ENCODE data around the gene CCDC192. TPM values are rescaled to one million over a fixed set of nuclear protein-coding genes. Genes with fewer than 3 reads are reported as not detected.

The CCDC192 gene
- total and polyA plus RNA-seq, 2 donors: 0.09 to 0.11 TPM

DNA sequence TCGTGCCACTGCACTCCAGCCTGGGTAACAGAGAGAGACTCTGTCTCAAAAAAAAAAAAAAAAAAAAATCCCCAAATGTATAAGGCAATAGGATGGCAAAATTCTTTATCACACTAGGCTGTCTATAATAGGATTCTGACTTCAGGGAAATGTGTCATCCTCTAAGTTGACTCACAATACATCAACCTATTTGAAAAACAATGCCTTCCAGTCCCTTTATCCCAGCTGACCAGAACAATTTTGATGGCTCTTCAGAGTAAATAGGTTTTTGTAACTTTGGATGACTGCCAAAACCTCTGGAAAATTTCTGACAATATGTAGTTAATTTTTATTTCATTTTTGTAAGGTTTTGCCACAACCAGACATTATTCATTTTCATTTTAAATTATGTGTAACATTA lies 184.1 kb downstream of the CCDC192 start:
- Histone ChIP-seq H3K27me3 (ENCODE audit: control insufficient read depth in 2 of 2, insufficient read depth in 1 of 2, low read length in 1 of 2) (no peaks in the 10 kb centered on the region), H3K4me3 (ENCODE audit: low read length in 2 of 2) (no peak overlapping the region), H3K4me1 (ENCODE audit: control insufficient read depth in 2 of 2, insufficient read depth in 2 of 2, low read length in 2 of 2) (no peaks in the 10 kb centered on the region), H3K36me3 (ENCODE audit: control insufficient read depth in 2 of 2, insufficient read depth in 2 of 2, low read length in 1 of 2) (no peaks in the 10 kb centered on the region), H3K9me3 (ENCODE audit: control insufficient read depth in 2 of 2, insufficient read depth in 1 of 2, low read length in 1 of 2) (no peaks in the 10 kb centered on the region), H3K27ac (ENCODE audit: low read depth in 1 of 2, low read length in 1 of 2) (no peak overlapping the region)
- DNase-seq (ENCODE audit: low read depth in 6 of 9, low spot score in 9 of 9): no peak
- 92% methylated on average over 1 of the region's 1 CpG for WGBS

DNA sequence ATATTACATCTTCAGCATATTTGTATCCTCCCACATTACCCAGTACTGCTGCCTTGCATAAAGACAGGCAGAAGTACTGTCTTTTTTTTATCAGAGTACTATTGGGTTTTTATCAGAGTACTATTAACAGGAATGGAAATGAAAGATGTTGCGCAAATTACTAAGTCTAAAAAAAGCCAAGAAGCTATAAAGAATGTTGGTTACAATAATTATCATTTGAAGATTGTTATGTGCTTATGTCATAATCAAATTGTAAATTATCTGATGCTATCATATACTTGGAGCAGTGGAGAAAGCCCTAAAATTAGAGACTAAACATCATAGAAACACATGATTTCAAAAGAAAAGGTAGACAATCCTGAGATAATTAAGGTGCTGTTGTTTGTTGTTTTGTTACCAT lies 188.8 kb downstream of the CCDC192 start:
- H3K27me3 ChIP-seq (ENCODE audit: control insufficient read depth in 2 of 2, insufficient read depth in 1 of 2, low read length in 1 of 2): no peaks in the 10 kb centered on the region
- no peaks in the 10 kb centered on the region for H3K4me1 ChIP-seq (ENCODE audit: control insufficient read depth in 2 of 2, insufficient read depth in 2 of 2, low read length in 2 of 2)
- no peak overlapping the region for H3K27ac ChIP-seq (ENCODE audit: low read depth in 1 of 2, low read length in 1 of 2)
- no peak for DNase-seq (ENCODE audit: low read depth in 6 of 9, low spot score in 9 of 9)
- WGBS: 97% methylated on average over 1 of the region's 1 CpG
- no peak overlapping the region for H3K4me3 ChIP-seq (ENCODE audit: low read length in 2 of 2)
- H3K9me3 ChIP-seq (ENCODE audit: control insufficient read depth in 2 of 2, insufficient read depth in 1 of 2, low read length in 1 of 2): no peaks in the 10 kb centered on the region
- no peaks in the 10 kb centered on the region for H3K36me3 ChIP-seq (ENCODE audit: control insufficient read depth in 2 of 2, insufficient read depth in 2 of 2, low read length in 1 of 2)

DNA sequence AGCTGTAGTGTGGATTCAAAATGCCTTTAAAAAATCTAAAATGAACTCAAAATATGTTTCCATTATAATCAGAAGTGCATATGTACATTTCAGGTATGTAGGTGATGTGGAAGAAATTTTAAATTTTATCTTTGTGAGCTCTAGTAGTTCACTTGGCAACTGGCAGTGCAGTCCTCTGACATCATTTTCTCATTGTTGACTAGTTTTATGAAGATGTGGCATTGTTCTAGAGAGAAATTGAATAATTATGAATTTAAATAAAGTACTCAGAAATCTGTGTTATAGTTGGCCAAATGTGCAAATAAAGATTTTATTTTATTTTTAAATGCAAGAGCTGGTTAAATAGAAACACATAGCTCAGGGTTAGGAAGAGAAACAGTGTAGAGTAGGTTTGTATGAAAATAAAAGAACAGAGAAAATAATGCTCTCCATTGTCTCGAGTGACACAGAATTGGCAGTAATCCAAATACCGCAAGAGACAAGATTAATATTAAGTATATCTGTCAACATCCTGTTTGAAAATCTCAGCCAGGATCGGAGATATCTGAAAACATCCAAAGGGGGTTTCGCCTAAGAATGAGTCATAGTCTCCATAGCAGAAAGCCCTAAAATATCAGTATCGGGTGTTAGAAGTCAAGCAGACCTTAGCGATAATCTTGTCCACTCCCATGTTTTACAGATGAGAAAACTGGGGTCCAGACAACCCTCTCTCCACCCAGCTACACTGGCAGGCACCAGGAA lies 189.4 kb downstream of the CCDC192 start:
- Histone ChIP-seq H3K4me1 (ENCODE audit: control insufficient read depth in 2 of 2, insufficient read depth in 2 of 2, low read length in 2 of 2) (no peaks in the 10 kb centered on the region), H3K4me3 (ENCODE audit: low read length in 2 of 2) (no peak overlapping the region), H3K27me3 (ENCODE audit: control insufficient read depth in 2 of 2, insufficient read depth in 1 of 2, low read length in 1 of 2) (no peaks in the 10 kb centered on the region), H3K9me3 (ENCODE audit: control insufficient read depth in 2 of 2, insufficient read depth in 1 of 2, low read length in 1 of 2) (no peaks in the 10 kb centered on the region), H3K27ac (ENCODE audit: low read depth in 1 of 2, low read length in 1 of 2) (no peak overlapping the region), H3K36me3 (ENCODE audit: control insufficient read depth in 2 of 2, insufficient read depth in 2 of 2, low read length in 1 of 2) (no peaks in the 10 kb centered on the region)
- no peak for DNase-seq (ENCODE audit: low read depth in 6 of 9, low spot score in 9 of 9)
- 88% methylated on average over 6 of the region's 6 CpGs for WGBS

DNA sequence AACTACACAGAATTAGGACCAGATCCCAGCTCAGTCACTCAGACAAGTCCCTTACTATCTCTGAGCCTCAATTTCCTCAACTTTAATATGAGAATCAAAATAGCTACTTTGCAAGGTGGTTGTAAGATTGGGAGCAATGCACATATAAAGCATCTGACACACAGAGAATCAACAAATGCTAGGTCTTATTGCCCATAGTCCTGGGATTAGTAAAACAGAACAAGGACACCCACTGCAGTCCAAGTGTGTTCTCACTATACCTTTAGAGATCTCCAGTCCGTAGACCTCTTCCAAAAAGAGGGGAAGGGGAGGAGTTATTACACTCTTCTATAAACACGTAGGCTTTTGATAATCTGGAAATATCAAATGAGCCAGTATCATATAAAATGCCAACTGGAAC lies 190.0 kb downstream of the CCDC192 start:
- Histone ChIP-seq H3K27me3 (ENCODE audit: control insufficient read depth in 2 of 2, insufficient read depth in 1 of 2, low read length in 1 of 2) (no peaks in the 10 kb centered on the region), H3K4me3 (ENCODE audit: low read length in 2 of 2) (no peak overlapping the region), H3K9me3 (ENCODE audit: control insufficient read depth in 2 of 2, insufficient read depth in 1 of 2, low read length in 1 of 2) (no peaks in the 10 kb centered on the region), H3K4me1 (ENCODE audit: control insufficient read depth in 2 of 2, insufficient read depth in 2 of 2, low read length in 2 of 2) (no peaks in the 10 kb centered on the region), H3K36me3 (ENCODE audit: control insufficient read depth in 2 of 2, insufficient read depth in 2 of 2, low read length in 1 of 2) (no peaks in the 10 kb centered on the region), H3K27ac (ENCODE audit: low read depth in 1 of 2, low read length in 1 of 2) (no peak overlapping the region)
- 95% methylated on average over 2 of the region's 2 CpGs for WGBS
- DNase-seq (ENCODE audit: low read depth in 6 of 9, low spot score in 9 of 9): no peak

DNA sequence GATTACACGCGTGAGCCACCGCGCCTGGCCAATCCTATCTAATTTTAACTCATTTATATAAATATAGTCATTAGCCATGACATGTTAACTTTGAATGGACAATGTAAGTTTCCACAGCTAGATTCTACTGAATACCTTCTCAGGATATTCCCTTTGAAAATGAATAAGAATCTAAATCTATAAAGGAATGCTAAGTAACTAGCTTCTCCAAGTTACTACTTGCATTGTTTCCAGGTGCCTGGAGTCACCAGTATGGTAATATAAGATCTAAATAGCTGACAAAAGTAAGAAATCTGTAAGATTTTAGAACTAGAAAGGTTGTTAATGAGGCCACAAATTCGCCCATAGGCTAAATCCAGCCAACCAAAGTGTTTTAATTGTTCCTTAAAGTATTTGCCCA lies 191.3 kb downstream of the CCDC192 start:
- Histone ChIP-seq H3K4me3 (ENCODE audit: low read length in 2 of 2) (no peak overlapping the region), H3K27ac (ENCODE audit: low read depth in 1 of 2, low read length in 1 of 2) (no peak overlapping the region), H3K36me3 (ENCODE audit: control insufficient read depth in 2 of 2, insufficient read depth in 2 of 2, low read length in 1 of 2) (no peaks in the 10 kb centered on the region), H3K9me3 (ENCODE audit: control insufficient read depth in 2 of 2, insufficient read depth in 1 of 2, low read length in 1 of 2) (no peaks in the 10 kb centered on the region), H3K4me1 (ENCODE audit: control insufficient read depth in 2 of 2, insufficient read depth in 2 of 2, low read length in 2 of 2) (no peaks in the 10 kb centered on the region), H3K27me3 (ENCODE audit: control insufficient read depth in 2 of 2, insufficient read depth in 1 of 2, low read length in 1 of 2) (no peaks in the 10 kb centered on the region)
- DNase-seq (ENCODE audit: low read depth in 6 of 9, low spot score in 9 of 9): no peak
- 95% methylated on average over 5 of the region's 5 CpGs for WGBS

DNA sequence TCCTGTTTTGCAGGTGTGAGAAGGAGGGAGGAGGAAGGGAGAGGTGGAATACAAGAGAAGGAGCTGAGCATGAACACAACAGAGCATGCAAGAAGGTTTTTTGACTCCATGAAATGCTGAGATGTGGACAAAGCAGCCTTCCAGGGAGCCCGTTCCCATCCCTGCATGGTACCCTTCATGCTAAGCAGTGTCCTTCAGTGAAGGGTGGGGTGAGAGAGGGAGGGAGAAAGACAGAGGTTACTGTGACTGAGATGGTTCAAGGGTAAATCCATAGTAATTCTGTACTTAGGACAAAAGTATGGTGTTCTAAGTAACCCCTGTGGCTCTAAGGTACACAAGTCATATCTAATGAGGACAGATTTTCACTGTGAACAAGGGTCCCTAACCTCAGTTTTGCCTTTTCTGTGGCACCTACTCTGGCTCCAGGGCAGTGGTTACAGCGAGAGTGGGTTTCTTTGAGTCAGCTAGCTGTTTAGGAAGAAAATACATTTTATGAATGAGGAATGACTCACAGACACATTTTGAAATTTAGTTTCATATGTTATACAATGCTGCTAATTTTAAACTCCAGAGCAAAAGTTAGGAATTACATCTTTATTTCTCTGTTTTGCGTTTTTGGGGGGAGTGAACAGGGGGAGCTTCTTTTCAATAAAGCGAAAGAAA lies 195.5 kb downstream of the CCDC192 start:
- H3K9me3 ChIP-seq (ENCODE audit: control insufficient read depth in 2 of 2, insufficient read depth in 1 of 2, low read length in 1 of 2): no peaks in the 10 kb centered on the region
- no peaks in the 10 kb centered on the region for H3K36me3 ChIP-seq (ENCODE audit: control insufficient read depth in 2 of 2, insufficient read depth in 2 of 2, low read length in 1 of 2)
- no peak overlapping the region for H3K4me3 ChIP-seq (ENCODE audit: low read length in 2 of 2)
- DNase-seq (ENCODE audit: low read depth in 6 of 9, low spot score in 9 of 9): no peak
- WGBS: 98% methylated on average over 4 of the region's 4 CpGs
- no peaks in the 10 kb centered on the region for H3K4me1 ChIP-seq (ENCODE audit: control insufficient read depth in 2 of 2, insufficient read depth in 2 of 2, low read length in 2 of 2)
- H3K27me3 ChIP-seq (ENCODE audit: control insufficient read depth in 2 of 2, insufficient read depth in 1 of 2, low read length in 1 of 2): no peaks in the 10 kb centered on the region
- H3K27ac ChIP-seq (ENCODE audit: low read depth in 1 of 2, low read length in 1 of 2): no peak overlapping the region

DNA sequence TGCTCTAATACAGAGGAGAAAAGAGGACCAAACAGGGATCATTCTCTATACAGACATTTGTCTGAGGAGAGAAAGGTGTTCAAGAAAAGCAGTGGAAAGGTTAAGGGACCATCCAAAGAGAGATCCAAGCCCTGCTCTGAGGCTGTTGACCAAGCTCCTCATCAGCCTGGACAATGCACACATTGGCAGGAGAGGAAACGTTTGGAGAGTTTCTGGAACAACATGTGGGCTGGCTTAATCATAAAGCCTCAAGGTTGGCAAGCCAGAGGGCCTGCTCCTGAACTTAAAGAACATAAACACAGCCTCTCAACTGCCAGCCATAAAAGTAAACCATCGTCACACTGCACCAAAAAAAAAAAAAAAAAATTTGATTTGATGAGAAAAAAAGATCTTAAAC lies 196.0 kb downstream of the CCDC192 start:
- H3K36me3 ChIP-seq (ENCODE audit: control insufficient read depth in 2 of 2, insufficient read depth in 2 of 2, low read length in 1 of 2): no peaks in the 10 kb centered on the region
- 89% methylated on average over 2 of the region's 2 CpGs for WGBS
- H3K9me3 ChIP-seq (ENCODE audit: control insufficient read depth in 2 of 2, insufficient read depth in 1 of 2, low read length in 1 of 2): no peaks in the 10 kb centered on the region
- H3K27ac ChIP-seq (ENCODE audit: low read depth in 1 of 2, low read length in 1 of 2): no peak overlapping the region
- H3K4me1 ChIP-seq (ENCODE audit: control insufficient read depth in 2 of 2, insufficient read depth in 2 of 2, low read length in 2 of 2): no peaks in the 10 kb centered on the region
- no peak for DNase-seq (ENCODE audit: low read depth in 6 of 9, low spot score in 9 of 9)
- no peaks in the 10 kb centered on the region for H3K27me3 ChIP-seq (ENCODE audit: control insufficient read depth in 2 of 2, insufficient read depth in 1 of 2, low read length in 1 of 2)
- no peak overlapping the region for H3K4me3 ChIP-seq (ENCODE audit: low read length in 2 of 2)

DNA sequence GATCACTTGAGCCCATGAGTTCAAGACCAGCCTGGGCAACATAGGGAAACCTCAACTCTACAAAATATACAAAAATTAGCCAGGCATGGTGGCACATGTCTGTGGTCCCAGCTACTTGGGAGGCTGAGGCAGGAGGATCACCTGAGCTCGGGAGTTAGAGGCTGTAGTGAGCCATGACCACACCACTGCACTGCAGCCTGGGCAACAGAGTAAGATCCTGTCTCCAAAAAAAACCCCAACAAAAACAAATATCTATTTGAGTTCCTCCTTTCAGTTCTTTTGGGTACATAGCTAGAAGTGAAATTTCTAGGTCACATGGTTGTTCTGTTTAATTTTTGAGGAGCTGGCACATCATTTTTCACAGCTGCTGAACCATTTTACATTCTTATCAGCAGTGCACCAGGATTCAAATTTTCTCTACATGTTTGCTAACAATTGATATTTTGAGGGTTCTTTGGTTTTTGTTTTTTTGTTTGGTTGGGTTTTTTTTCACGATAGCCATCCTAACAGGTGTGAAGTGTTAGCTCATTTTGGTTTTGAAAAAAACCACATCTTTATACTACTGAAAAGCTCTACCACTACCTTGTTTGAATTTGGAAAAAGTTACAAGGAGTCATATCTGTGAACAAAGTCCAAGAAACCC lies 203.5 kb downstream of the CCDC192 start:
- Histone ChIP-seq H3K4me3 (ENCODE audit: low read length in 2 of 2) (no peak overlapping the region), H3K27ac (ENCODE audit: low read depth in 1 of 2, low read length in 1 of 2) (no peak overlapping the region), H3K4me1 (ENCODE audit: control insufficient read depth in 2 of 2, insufficient read depth in 2 of 2, low read length in 2 of 2) (no peaks in the 10 kb centered on the region), H3K27me3 (ENCODE audit: control insufficient read depth in 2 of 2, insufficient read depth in 1 of 2, low read length in 1 of 2) (no peaks in the 10 kb centered on the region), H3K9me3 (ENCODE audit: control insufficient read depth in 2 of 2, insufficient read depth in 1 of 2, low read length in 1 of 2) (no peaks in the 10 kb centered on the region), H3K36me3 (ENCODE audit: control insufficient read depth in 2 of 2, insufficient read depth in 2 of 2, low read length in 1 of 2) (no peaks in the 10 kb centered on the region)
- DNase-seq (ENCODE audit: low read depth in 6 of 9, low spot score in 9 of 9): no peak
- 52% methylated on average over 2 of the region's 2 CpGs for WGBS

DNA sequence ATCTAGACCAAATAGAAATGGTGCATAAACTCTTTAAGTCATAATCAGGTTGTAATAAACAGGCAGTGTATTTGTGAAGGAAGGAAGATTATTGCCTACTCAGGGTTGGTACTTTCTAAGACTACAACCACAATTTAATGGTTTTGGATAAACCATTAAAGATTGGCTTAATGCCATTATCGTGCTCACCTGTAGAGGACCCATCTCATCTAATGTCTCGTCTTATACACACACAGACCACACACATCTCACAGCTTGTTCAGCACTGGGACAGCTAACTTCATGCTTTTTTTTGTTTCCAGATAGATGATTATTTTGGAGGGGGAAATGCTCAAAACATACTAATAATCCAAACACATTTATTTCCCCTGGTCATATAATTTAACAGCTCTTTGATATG lies 204.7 kb downstream of the CCDC192 start:
- Histone ChIP-seq H3K36me3 (ENCODE audit: control insufficient read depth in 2 of 2, insufficient read depth in 2 of 2, low read length in 1 of 2) (no peaks in the 10 kb centered on the region), H3K27ac (ENCODE audit: low read depth in 1 of 2, low read length in 1 of 2) (no peak overlapping the region), H3K27me3 (ENCODE audit: control insufficient read depth in 2 of 2, insufficient read depth in 1 of 2, low read length in 1 of 2) (no peaks in the 10 kb centered on the region), H3K4me1 (ENCODE audit: control insufficient read depth in 2 of 2, insufficient read depth in 2 of 2, low read length in 2 of 2) (no peaks in the 10 kb centered on the region), H3K4me3 (ENCODE audit: low read length in 2 of 2) (no peak overlapping the region), H3K9me3 (ENCODE audit: control insufficient read depth in 2 of 2, insufficient read depth in 1 of 2, low read length in 1 of 2) (no peaks in the 10 kb centered on the region)
- 73% methylated on average over 2 of the region's 2 CpGs for WGBS
- DNase-seq (ENCODE audit: low read depth in 6 of 9, low spot score in 9 of 9): no peak
